OCI-LY3 (cell line): ENCODE results near the gene GLRA3.

ENCODE experiments used
- H2AFZ ChIP-seq: fragments of 200-600, 300-600 bp; shearing (Covaris generic); 2 replicates; pipeline ENCODE4 v1.6.0; 2014; ENCODE audit warnings: antibody characterized with exemption, low read depth, low read length
- H3K27ac ChIP-seq: fragments of 200-600, 300-600 bp; sonication (generic); 2 replicates; pipeline ENCODE4 v1.5.1; 2014; ENCODE audit warnings: mild to moderate bottlenecking, low read length, moderate library complexity, mixed read lengths
- H3K27me3 ChIP-seq: fragments of 200-600, 300-600 bp; sonication (generic); 2 replicates; pipeline ENCODE4 v1.6.1; 2014; ENCODE audit warnings: low read depth, low read length, mixed read lengths
- H3K36me3 ChIP-seq: fragments of 200-600, 300-600 bp; sonication (generic); replicated peaks from 2 replicates; pipeline ENCODE3; 2014; ENCODE audit warnings: low read depth, low read length, mixed read lengths
- H3K4me1 ChIP-seq: fragments of 300-600, 200-600 bp; sonication (generic); 2 replicates; pipeline ENCODE4 v1.6.1; 2014; ENCODE audit warnings: low read length, mixed read lengths
- H3K4me2 ChIP-seq: fragments of 200-600, 300-600 bp; sonication (generic); 2 replicates; pipeline ENCODE4 v1.6.1; 2014; ENCODE audit warnings: low read length, mixed read lengths
- H3K4me3 ChIP-seq: fragments of 300-600, 200-600 bp; sonication (generic); 2 replicates; pipeline ENCODE4 v1.5.1; 2014; ENCODE audit warnings: antibody characterized with exemption, mild to moderate bottlenecking, low read length, moderate library complexity
- H3K79me2 ChIP-seq: fragments of 300-600, 200-600 bp; shearing (Covaris generic); 2 replicates; pipeline ENCODE4 v1.6.1; 2014; ENCODE audit warnings: mild to moderate bottlenecking, low read length, mixed read lengths
- H3K9ac ChIP-seq: fragments of 300-600, 200-600 bp; shearing (Covaris generic); 2 replicates; pipeline ENCODE4 v1.6.0; 2014; ENCODE audit warnings: mild to moderate bottlenecking, low read length, moderate library complexity
- H3K9me3 ChIP-seq: fragments of 200-600, 300-600 bp; shearing (Covaris generic); 2 replicates; pipeline ENCODE4 v1.6.1; 2014; ENCODE audit warnings: low read length, mixed read lengths; ENCODE audit not compliant: insufficient read depth
- H4K20me1 ChIP-seq: fragments of 200-600, 300-600 bp; sonication (generic); 2 replicates; pipeline ENCODE4 v1.6.1; 2016; ENCODE audit warnings: low read length, mixed read lengths; ENCODE audit not compliant: insufficient read depth
- CTCF ChIP-seq: fragments of 200-600, 300-600 bp; sonication (generic); IDR thresholded peaks from 2 replicates; pipeline ENCODE4 v1.5.1; 2014; ENCODE audit warnings: antibody characterized with exemption, low read length, low read depth
- EZH2phosphoT487 ChIP-seq: fragments of 200-600 bp; shearing (Covaris generic); IDR thresholded peaks from 2 replicates; pipeline ENCODE4 v1.6.1; 2018; ENCODE audit warnings: antibody characterized with exemption, mixed run types, low read depth

Gene GLRA3

GRCh38 chr4:174648812-174649211 lies 180.2 kb downstream of the GLRA3 start:
- H3K4me1 ChIP-seq = no peaks in the 10 kb centered on the region
- H4K20me1 ChIP-seq = no peaks in the 10 kb centered on the region
- no peak overlapping the region for H3K27ac ChIP-seq
- H2AFZ ChIP-seq = no peak overlapping the region
- no peaks in the 10 kb centered on the region for H3K79me2 ChIP-seq
- H3K9me3 ChIP-seq = no peaks in the 10 kb centered on the region
- no peaks in the 10 kb centered on the region for H3K27me3 ChIP-seq
- no peak overlapping the region for H3K9ac ChIP-seq
- no peak for TF ChIP-seq EZH2phosphoT487
- no peak for TF ChIP-seq CTCF
- H3K36me3 ChIP-seq = no peaks in the 10 kb centered on the region
- no peak overlapping the region for H3K4me2 ChIP-seq
- no peak overlapping the region for H3K4me3 ChIP-seq

- no peak for TF ChIP-seq CTCF
- TF ChIP-seq EZH2phosphoT487 = no peak
- Histone ChIP-seq H3K27ac (no peak overlapping the region), H4K20me1 (no peaks in the 10 kb centered on the region), H3K4me1 (no peaks in the 10 kb centered on the region), H3K4me2 (no peak overlapping the region), H3K27me3 (no peaks in the 10 kb centered on the region), H2AFZ (no peak overlapping the region), H3K4me3 (no peak overlapping the region), H3K9ac (no peak overlapping the region), H3K36me3 (no peaks in the 10 kb centered on the region), H3K79me2 (no peaks in the 10 kb centered on the region), H3K9me3 (no peaks in the 10 kb centered on the region)
Measured at GRCh38 chr4:174646326-174646725, 182.7 kb downstream of the GLRA3 start.

GRCh38 chr4:174640146-174640545 lies 188.9 kb downstream of the GLRA3 start:
- H3K4me3 ChIP-seq = no peak overlapping the region
- H2AFZ ChIP-seq = no peak overlapping the region
- H3K36me3 ChIP-seq = no peaks in the 10 kb centered on the region
- no peaks in the 10 kb centered on the region for H3K79me2 ChIP-seq
- H3K9me3 ChIP-seq = no peaks in the 10 kb centered on the region
- H4K20me1 ChIP-seq = no peaks in the 10 kb centered on the region
- TF ChIP-seq CTCF = no peak
- no peak for TF ChIP-seq EZH2phosphoT487
- no peaks in the 10 kb centered on the region for H3K27me3 ChIP-seq
- H3K27ac ChIP-seq = no peak overlapping the region
- no peak overlapping the region for H3K4me2 ChIP-seq
- no peak overlapping the region for H3K9ac ChIP-seq
- H3K4me1 ChIP-seq = peaks cover 8% of the 10 kb centered on the region

GRCh38 chr4:174635732-174636131 lies 193.3 kb downstream of the GLRA3 start:
- no peak overlapping the region for H3K27ac ChIP-seq
- H3K36me3 ChIP-seq = no peaks in the 10 kb centered on the region
- H2AFZ ChIP-seq = no peak overlapping the region
- TF ChIP-seq EZH2phosphoT487 (no peak), CTCF (no peak)
- no peak overlapping the region for H3K4me2 ChIP-seq
- no peak overlapping the region for H3K9ac ChIP-seq
- no peaks in the 10 kb centered on the region for H4K20me1 ChIP-seq
- no peaks in the 10 kb centered on the region for H3K79me2 ChIP-seq
- H3K27me3 ChIP-seq = no peaks in the 10 kb centered on the region
- no peak overlapping the region for H3K4me3 ChIP-seq
- H3K9me3 ChIP-seq = no peaks in the 10 kb centered on the region
- H3K4me1 ChIP-seq = peaks cover 15% of the 10 kb centered on the region
